Osteoblast (primary cell): ENCODE measurements around the gene NID2. TPM values are rescaled to one million over a fixed set of nuclear protein-coding genes. Genes with fewer than 3 reads are reported as not detected.

Experiments used
- DNase-seq: peaks from one replicate; pipeline ENCODE4 v3.0.0; 2011; ENCODE audit warnings: low spot score, mixed read lengths; ENCODE audit not compliant: insufficient read length; ENCODE audit errors: missing footprints
- H2AFZ ChIP-seq: 2 replicates; pipeline ENCODE4 v1.6.0; 2011; ENCODE audit warnings: mild to moderate bottlenecking, low read length
- H3K27ac ChIP-seq: 2 replicates; pipeline ENCODE4 v1.5.1; 2011; ENCODE audit warnings: mild to moderate bottlenecking, low read depth, low read length, moderate library complexity
- H3K27me3 ChIP-seq: 2 replicates; pipeline ENCODE4 v1.6.0; 2012; ENCODE audit warnings: mild to moderate bottlenecking, control low read depth, inconsistent platforms, low read length, moderate library complexity; ENCODE audit not compliant: insufficient read depth
- H3K36me3 ChIP-seq: 2 replicates; pipeline ENCODE4 v1.5.1; 2011; ENCODE audit warnings: mild to moderate bottlenecking, low read length, control low read depth, moderate library complexity; ENCODE audit not compliant: insufficient read depth
- H3K4me1 ChIP-seq: 2 replicates; pipeline ENCODE4 v1.5.1; 2011; ENCODE audit warnings: mild to moderate bottlenecking, low read length, control low read depth, moderate library complexity; ENCODE audit not compliant: insufficient read depth
- H3K4me2 ChIP-seq: 2 replicates; pipeline ENCODE4 v1.6.0; 2011; ENCODE audit warnings: mild to moderate bottlenecking, low read length; ENCODE audit not compliant: insufficient read depth
- H3K4me3 ChIP-seq: fragments of 200-600 bp; sonication (generic); 3 replicates; pipeline ENCODE4 v1.5.1; 2012; ENCODE audit warnings: mild to moderate bottlenecking, low read length, inconsistent platforms; ENCODE audit not compliant: insufficient read depth
- H3K79me2 ChIP-seq: 2 replicates; pipeline ENCODE4 v1.6.0; 2012; ENCODE audit warnings: mild to moderate bottlenecking, low read length, control low read depth, inconsistent platforms; ENCODE audit not compliant: insufficient read depth
- H3K9me3 ChIP-seq: 2 replicates; pipeline ENCODE4 v1.5.1; 2011; ENCODE audit warnings: low read depth, low read length, control low read depth
- H4K20me1 ChIP-seq: 2 replicates; pipeline ENCODE4 v1.6.0; 2012; ENCODE audit warnings: mild to moderate bottlenecking, low read length, control low read depth; ENCODE audit not compliant: insufficient read depth
- total RNA-seq: library from RNA; depleted of rRNA; stranded (reverse); fragments of >200 nt; gene quantifications from 2 replicates; pipeline ENCODE4 v1.2.3, GENCODE V29; 2012
- TF ChIP-seq, protein P1 (sequence below): IDR thresholded peaks from 2 replicates; pipeline ENCODE4 v1.5.1; 2011; ENCODE audit warnings: mild to moderate bottlenecking, low read depth, low read length, moderate library complexity; ENCODE audit errors: extremely low read depth

Gene NID2
- total RNA-seq, 1 donor, result 141 TPM

- Histone ChIP-seq H3K4me2 (peak overlapping the region; percentile 14), H3K79me2 (peaks cover 29% of the 10 kb centered on the region), H3K4me3 (no peak overlapping the region), H4K20me1 (no peaks in the 10 kb centered on the region), H3K27ac (peak overlapping the region; percentile 50), H2AFZ (no peak overlapping the region), H3K4me1 (peaks cover 66% of the 10 kb centered on the region), H3K27me3 (no peaks in the 10 kb centered on the region), H3K9me3 (no peaks in the 10 kb centered on the region), H3K36me3 (peaks cover 19% of the 10 kb centered on the region)
- TF ChIP-seq, protein P1, sequence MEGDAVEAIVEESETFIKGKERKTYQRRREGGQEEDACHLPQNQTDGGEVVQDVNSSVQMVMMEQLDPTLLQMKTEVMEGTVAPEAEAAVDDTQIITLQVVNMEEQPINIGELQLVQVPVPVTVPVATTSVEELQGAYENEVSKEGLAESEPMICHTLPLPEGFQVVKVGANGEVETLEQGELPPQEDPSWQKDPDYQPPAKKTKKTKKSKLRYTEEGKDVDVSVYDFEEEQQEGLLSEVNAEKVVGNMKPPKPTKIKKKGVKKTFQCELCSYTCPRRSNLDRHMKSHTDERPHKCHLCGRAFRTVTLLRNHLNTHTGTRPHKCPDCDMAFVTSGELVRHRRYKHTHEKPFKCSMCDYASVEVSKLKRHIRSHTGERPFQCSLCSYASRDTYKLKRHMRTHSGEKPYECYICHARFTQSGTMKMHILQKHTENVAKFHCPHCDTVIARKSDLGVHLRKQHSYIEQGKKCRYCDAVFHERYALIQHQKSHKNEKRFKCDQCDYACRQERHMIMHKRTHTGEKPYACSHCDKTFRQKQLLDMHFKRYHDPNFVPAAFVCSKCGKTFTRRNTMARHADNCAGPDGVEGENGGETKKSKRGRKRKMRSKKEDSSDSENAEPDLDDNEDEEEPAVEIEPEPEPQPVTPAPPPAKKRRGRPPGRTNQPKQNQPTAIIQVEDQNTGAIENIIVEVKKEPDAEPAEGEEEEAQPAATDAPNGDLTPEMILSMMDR, result no peak
- DNase-seq, result peak; percentile 23
Observed at GRCh38 chr14:52055167-52055566, 13.7 kb downstream of the NID2 start.

- H2AFZ ChIP-seq, result no peak overlapping the region
- peak overlapping the region; percentile 50 for H3K27ac ChIP-seq
- no peaks in the 10 kb centered on the region for H4K20me1 ChIP-seq
- TF ChIP-seq, protein P1, result no peak
- H3K4me2 ChIP-seq, result peak overlapping the region; percentile 14
- H3K4me3 ChIP-seq, result no peak overlapping the region
- H3K4me1 ChIP-seq, result peaks cover 62% of the 10 kb centered on the region
- no peaks in the 10 kb centered on the region for H3K27me3 ChIP-seq
- H3K36me3 ChIP-seq, result peaks cover 19% of the 10 kb centered on the region
- DNase-seq, result no peak
- peaks cover 34% of the 10 kb centered on the region for H3K79me2 ChIP-seq
- H3K9me3 ChIP-seq, result no peaks in the 10 kb centered on the region
Observed at GRCh38 chr14:52054678-52055077, 14.2 kb downstream of the NID2 start.

- H3K4me1 ChIP-seq, result peaks cover 58% of the 10 kb centered on the region
- H3K79me2 ChIP-seq, result peaks cover 47% of the 10 kb centered on the region
- no peaks in the 10 kb centered on the region for H4K20me1 ChIP-seq
- no peak overlapping the region for H3K4me3 ChIP-seq
- H3K4me2 ChIP-seq, result no peak overlapping the region
- H3K9me3 ChIP-seq, result no peaks in the 10 kb centered on the region
- H3K36me3 ChIP-seq, result peaks cover 12% of the 10 kb centered on the region
- peak; percentile 76 for DNase-seq
- H3K27ac ChIP-seq, result peak overlapping the region; percentile 84
- H2AFZ ChIP-seq, result no peak overlapping the region
- TF ChIP-seq, protein P1, result no peak
- no peaks in the 10 kb centered on the region for H3K27me3 ChIP-seq
Observed at GRCh38 chr14:52053044-52053443, 15.8 kb downstream of the NID2 start.

DNA sequence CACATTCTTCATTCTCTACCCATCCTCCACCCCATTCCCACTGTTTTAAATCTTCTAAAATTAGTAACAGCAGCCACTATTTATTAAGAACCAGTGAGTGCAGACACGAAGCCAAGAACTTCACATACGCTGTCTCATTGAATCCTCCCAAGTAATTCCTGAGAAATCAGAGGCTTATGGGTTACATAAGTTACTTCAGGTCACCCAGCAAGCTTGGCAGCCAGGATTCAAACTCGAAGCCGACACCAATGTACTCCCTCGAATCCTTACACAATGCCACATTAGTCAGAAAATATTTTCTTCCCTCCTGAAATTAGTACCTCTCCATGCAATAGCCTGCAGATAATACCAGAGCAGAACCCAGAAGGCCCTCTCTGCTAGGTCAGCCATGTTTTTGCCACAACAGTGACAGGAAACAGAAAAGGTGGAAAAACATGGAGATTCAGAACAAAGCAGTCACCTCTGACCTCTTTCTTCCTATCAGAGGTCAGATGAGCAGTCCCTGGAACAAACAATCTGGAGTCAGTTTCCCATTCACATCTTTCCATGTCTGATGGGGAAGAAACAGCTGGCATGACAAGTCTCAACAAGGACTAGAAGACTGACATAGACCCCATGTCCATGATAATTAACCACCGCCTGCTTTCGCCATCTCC is 16.4 kb downstream of the NID2 start:
- DNase-seq, result peak; percentile 65
- H2AFZ ChIP-seq, result no peak overlapping the region
- H3K27me3 ChIP-seq, result no peaks in the 10 kb centered on the region
- no peak overlapping the region for H3K4me3 ChIP-seq
- H3K79me2 ChIP-seq, result peaks cover 54% of the 10 kb centered on the region
- H4K20me1 ChIP-seq, result no peaks in the 10 kb centered on the region
- peaks cover 58% of the 10 kb centered on the region for H3K4me1 ChIP-seq
- TF ChIP-seq, protein P1, result no peak
- H3K36me3 ChIP-seq, result peaks cover 12% of the 10 kb centered on the region
- H3K4me2 ChIP-seq, result peak overlapping the region; percentile 35
- peak overlapping the region; percentile 84 for H3K27ac ChIP-seq
- H3K9me3 ChIP-seq, result no peaks in the 10 kb centered on the region
